ENCODE data around the gene UNC79. TPM values are rescaled to one million over a fixed set of nuclear protein-coding genes. Genes with fewer than 3 reads are reported as not detected.

Gene UNC79
- total and polyA plus RNA-seq, 10 of the 15 experiments (the other 5 are each of a cell fraction or from before 2014, with no cell fraction given): 0.04 to 0.29 (median 0.14) TPM

GRCh38 chr14:93533842-93534241 is 103.1 kb downstream of the UNC79 start (continued):
- TF ChIP-seq ZBTB11 (CRISPR knock-in tag; IDR thresholded peaks at IDR 0.05) (no peak), NR2F1 (conservative IDR thresholded peaks at IDR 0.05) (no peak), E2F4 (IDR thresholded peaks at IDR 0.05; ENCODE audit: low read depth, low read length) (no peak), RELB (IDR thresholded peaks at IDR 0.05; ENCODE audit: low read depth) (peak; percentile 71; the same call in 1 of the 2 replicates), E2F8 (IDR thresholded peaks at IDR 0.05; ENCODE audit: low read depth, partially characterized antibody) (no peak), MYB (IDR thresholded peaks at IDR 0.05; ENCODE audit: borderline replicate concordance, low read depth, low read length) (0 out of 2 replicates have a peak, but pooled peaks have one; percentile 23), SUZ12 (IDR thresholded peaks at IDR 0.05; ENCODE audit: unreplicated experiment) (no peak), IKZF1 (conservative IDR thresholded peaks at IDR 0.05) (peak; percentile 71), HCFC1 (IDR thresholded peaks at IDR 0.05; ENCODE audit: low read length) (no peak), ATF3 (IDR thresholded peaks at IDR 0.05; ENCODE audit: borderline replicate concordance, extremely low read depth, low read depth, low read length) (no peak), MEF2B (IDR thresholded peaks at IDR 0.05; ENCODE audit: partially characterized antibody, poor library complexity, severe bottlenecking) (peak; percentile 43), RELA (IDR thresholded peaks at IDR 0.05; ENCODE audit: borderline replicate concordance, partially characterized antibody) (no peak), TCF12 (IDR thresholded peaks at IDR 0.05; ENCODE audit: low read depth, low read length) (no peak), ZNF274 (IDR thresholded peaks at IDR 0.05; ENCODE audit: insufficient read depth, insufficient read length) (no peak), MTA2 (IDR thresholded peaks at IDR 0.05; ENCODE audit: low read depth) (0 out of 2 replicates have a peak, but pooled peaks have one; percentile 52), MAX (IDR thresholded peaks at IDR 0.05; ENCODE audit: low read depth, low read length) (no peak), ZNF24 (IDR thresholded peaks at IDR 0.05) (no peak), FOXM1 (IDR thresholded peaks at IDR 0.05; ENCODE audit: low read depth, low read length) (no peak), ZZZ3 (IDR thresholded peaks at IDR 0.05; ENCODE audit: control insufficient read depth, insufficient read length, low read depth) (no peak), RB1 (IDR thresholded peaks at IDR 0.05; ENCODE audit: borderline replicate concordance) (no peak), MEF2A (IDR thresholded peaks at IDR 0.05; ENCODE audit: insufficient read depth, low read depth, low read length) (no peak), ATF7 (IDR thresholded peaks at IDR 0.05; ENCODE audit: low read depth) (0 out of 2 replicates have a peak, but pooled peaks have one; percentile 20)
